Measurements from ENCODE around the gene SMYD3.

DNA sequence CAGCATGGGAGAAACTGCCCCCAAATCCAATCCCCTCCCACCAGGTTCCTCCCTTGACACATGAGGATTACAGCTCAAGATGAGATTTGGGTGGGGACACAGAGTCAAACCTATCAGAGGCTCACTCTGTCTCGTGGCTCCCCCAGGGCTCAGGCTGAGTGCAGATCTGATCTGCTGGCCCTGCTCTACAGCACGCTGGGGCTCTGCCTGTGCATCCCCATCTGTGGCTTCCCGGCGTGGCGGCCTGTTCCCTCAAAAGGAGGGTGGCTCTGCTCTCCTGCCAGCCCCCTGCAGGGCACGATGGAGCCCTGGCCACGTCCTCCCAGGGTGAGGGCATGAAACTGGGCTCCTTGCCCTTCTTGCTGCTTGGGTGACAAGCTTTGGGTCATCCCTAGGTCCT, 19.8 kb upstream of the SMYD3 start:
- TF ChIP-seq, protein P1, sequence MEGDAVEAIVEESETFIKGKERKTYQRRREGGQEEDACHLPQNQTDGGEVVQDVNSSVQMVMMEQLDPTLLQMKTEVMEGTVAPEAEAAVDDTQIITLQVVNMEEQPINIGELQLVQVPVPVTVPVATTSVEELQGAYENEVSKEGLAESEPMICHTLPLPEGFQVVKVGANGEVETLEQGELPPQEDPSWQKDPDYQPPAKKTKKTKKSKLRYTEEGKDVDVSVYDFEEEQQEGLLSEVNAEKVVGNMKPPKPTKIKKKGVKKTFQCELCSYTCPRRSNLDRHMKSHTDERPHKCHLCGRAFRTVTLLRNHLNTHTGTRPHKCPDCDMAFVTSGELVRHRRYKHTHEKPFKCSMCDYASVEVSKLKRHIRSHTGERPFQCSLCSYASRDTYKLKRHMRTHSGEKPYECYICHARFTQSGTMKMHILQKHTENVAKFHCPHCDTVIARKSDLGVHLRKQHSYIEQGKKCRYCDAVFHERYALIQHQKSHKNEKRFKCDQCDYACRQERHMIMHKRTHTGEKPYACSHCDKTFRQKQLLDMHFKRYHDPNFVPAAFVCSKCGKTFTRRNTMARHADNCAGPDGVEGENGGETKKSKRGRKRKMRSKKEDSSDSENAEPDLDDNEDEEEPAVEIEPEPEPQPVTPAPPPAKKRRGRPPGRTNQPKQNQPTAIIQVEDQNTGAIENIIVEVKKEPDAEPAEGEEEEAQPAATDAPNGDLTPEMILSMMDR (IDR thresholded peaks at IDR 0.05 in 8 of 11, conservative IDR thresholded peaks at IDR 0.05 in 3 of 11): no peak
- TF ChIP-seq POLR2AphosphoS5 (IDR thresholded peaks at IDR 0.05) (no peak), POLR2A (IDR thresholded peaks at IDR 0.05) (no peak)

All from spleen (tissue), 7 donors.